Measurements from ENCODE around the gene ERGIC1.

DNA sequence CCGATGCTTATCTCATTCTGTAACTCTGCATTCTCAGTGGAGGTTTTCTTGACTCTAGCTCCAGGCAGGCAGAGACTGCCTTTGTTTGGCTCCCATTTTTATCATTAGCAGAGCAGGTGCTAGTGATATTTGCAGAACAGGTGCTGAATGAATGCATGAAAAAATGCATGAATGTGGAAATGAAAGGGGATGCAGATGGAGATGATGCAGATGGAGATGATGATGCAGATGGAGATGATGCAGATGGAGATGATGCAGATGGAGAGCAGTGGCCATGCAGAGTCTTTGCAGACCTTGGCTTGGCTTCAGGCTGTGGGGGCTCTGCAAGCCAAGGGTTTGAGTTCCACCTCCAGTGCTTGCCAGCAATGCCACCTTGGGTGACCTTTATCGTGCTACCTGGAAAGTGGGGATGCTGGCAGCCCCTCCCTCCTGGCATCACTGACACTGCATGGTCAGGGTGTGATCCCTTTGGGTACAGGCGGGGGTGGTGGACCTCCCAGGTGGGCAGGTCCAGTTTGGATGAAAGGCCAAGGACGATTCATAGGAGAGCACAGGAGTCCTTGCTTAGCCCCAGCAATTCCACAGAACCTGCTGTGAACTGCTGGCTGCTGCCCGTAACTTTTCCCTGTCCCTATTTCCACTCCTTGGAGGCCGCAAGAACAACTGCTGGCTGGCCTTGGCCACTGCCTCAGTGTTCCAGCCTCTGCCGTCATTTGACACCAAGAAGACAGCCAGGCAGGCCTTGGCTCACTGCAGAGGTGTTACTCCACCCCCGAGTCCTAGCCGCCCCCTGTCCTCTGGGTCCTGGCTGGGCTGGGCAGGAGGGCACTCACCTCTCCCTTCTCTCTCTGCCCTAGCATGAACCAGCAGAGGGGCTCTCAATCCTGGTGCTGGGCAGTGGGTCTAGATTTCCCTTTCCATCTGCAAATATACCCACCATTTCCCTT is 33.0 kb downstream of the ERGIC1 start:
- TF ChIP-seq FOXP4 (CRISPR knock-in tag; IDR thresholded peaks at IDR 0.05) (no peak), MYBL2 (CRISPR knock-in tag; IDR thresholded peaks at IDR 0.05) (no peak), CTCF (IDR thresholded peaks at IDR 0.05) (no peak), SMAD4 (CRISPR knock-in tag; IDR thresholded peaks at IDR 0.05) (no peak), ATF1 (CRISPR knock-in tag; IDR thresholded peaks at IDR 0.05) (no peak), ZNF416 (CRISPR knock-in tag; IDR thresholded peaks at IDR 0.05) (no peak), TP53 (CRISPR knock-in tag; IDR thresholded peaks at IDR 0.05) (no peak)
